ENCODE data around the gene TMEM88.
"Not testable (repeated sequence)": the region's sequence is repeated elsewhere in the genome, so short reads cannot be mapped to it uniquely, and the experiment has no call there.

Gene TMEM88

GRCh38 chr17:7856011-7856810, 1.3 kb downstream of the TMEM88 start:
- no peak for DNase-seq (ENCODE audit: low read depth in 2 of 2)

- DNase-seq (ENCODE audit: low read depth in 2 of 2): peak; percentile 87 to 91
Observed at GRCh38 chr17:7856811-7857712, 2.2 kb downstream of the TMEM88 start, which contains the start of gene NAA38. Gene NAA38, minus strand, starts transcription at chr17:7857559. Its CDS starts 96 bp downstream, at chr17:7857463.

GRCh38 chr17:7857713-7858521, 3.1 kb downstream of the TMEM88 start, which contains the start of gene CYB5D1:
Gene CYB5D1, plus strand, starts transcription at chr17:7858003. Its CDS starts 132 bp downstream, at chr17:7858135.
- peak; percentile 80 to 84 for DNase-seq (ENCODE audit: low read depth in 2 of 2)

GRCh38 chr17:7858522-7858810, 3.6 kb downstream of the TMEM88 start:
- no peak for DNase-seq (ENCODE audit: low read depth in 2 of 2)

GRCh38 chr17:7859028-7859427, 4.2 kb downstream of the TMEM88 start:
- no peak for DNase-seq (ENCODE audit: low read depth in 2 of 2)

- DNase-seq (ENCODE audit: low read depth in 2 of 2): no peak
Observed at GRCh38 chr17:7862692-7863437, 8.0 kb downstream of the TMEM88 start.

- not testable (repeated sequence) for DNase-seq (ENCODE audit: low read depth in 2 of 2)
Observed at GRCh38 chr17:7864384-7864783, 9.5 kb downstream of the TMEM88 start.

GRCh38 chr17:7864995-7865650, 10.3 kb downstream of the TMEM88 start:
- DNase-seq (ENCODE audit: low read depth in 2 of 2): no peak

GRCh38 chr17:7867881-7868329, 13.0 kb downstream of the TMEM88 start:
- DNase-seq (ENCODE audit: low read depth in 2 of 2): no peak

- no peak for DNase-seq (ENCODE audit: low read depth in 2 of 2)
Observed at GRCh38 chr17:7873051-7873450, 18.2 kb downstream of the TMEM88 start.

GRCh38 chr17:7875804-7876370, 21.0 kb downstream of the TMEM88 start:
- DNase-seq (ENCODE audit: low read depth in 2 of 2): no peak

- no peak for DNase-seq (ENCODE audit: low read depth in 2 of 2)
Observed at GRCh38 chr17:7878234-7878633, 23.4 kb downstream of the TMEM88 start.

GRCh38 chr17:7880076-7880868, 25.4 kb downstream of the TMEM88 start:
- no peak for DNase-seq (ENCODE audit: low read depth in 2 of 2)

GRCh38 chr17:7881276-7882054, 26.6 kb downstream of the TMEM88 start:
- no peak for DNase-seq (ENCODE audit: low read depth in 2 of 2)

- no peak for DNase-seq (ENCODE audit: low read depth in 2 of 2)
Observed at GRCh38 chr17:7882068-7882467, 27.2 kb downstream of the TMEM88 start.

- DNase-seq (ENCODE audit: low read depth in 2 of 2): no peak
Observed at GRCh38 chr17:7882629-7883028, 27.8 kb downstream of the TMEM88 start.

- no peak for DNase-seq (ENCODE audit: low read depth in 2 of 2)
Observed at GRCh38 chr17:7883781-7884386, 29.0 kb downstream of the TMEM88 start.
